Cardiac fibroblast (primary cell): ENCODE data around the gene KIAA1549.

Source experiments
- DNase-seq, 2 donors: peaks; one replicate each; pipeline versions ENCODE4 v3.0.0 to v3.0.0-alpha.2; 2010; ENCODE audit warnings: low read depth in 2 of 2
- H3K4me3 ChIP-seq, 2 donors: replicated peaks in 1 of 2; 1 replicate in 1 of 2; 2 replicates in 1 of 2; pipeline ENCODE4 v1.5.1; 2011; ENCODE audit warnings: low read depth in 2 of 2, low read length in 2 of 2, mild to moderate bottlenecking in 2 of 2, moderate library complexity in 1 of 2
- CTCF ChIP-seq: IDR thresholded peaks from one replicate; pipeline ENCODE4 v1.5.1; 2011; ENCODE audit warnings: low read depth, mild to moderate bottlenecking, low read length, inconsistent platforms

Gene KIAA1549

DNA sequence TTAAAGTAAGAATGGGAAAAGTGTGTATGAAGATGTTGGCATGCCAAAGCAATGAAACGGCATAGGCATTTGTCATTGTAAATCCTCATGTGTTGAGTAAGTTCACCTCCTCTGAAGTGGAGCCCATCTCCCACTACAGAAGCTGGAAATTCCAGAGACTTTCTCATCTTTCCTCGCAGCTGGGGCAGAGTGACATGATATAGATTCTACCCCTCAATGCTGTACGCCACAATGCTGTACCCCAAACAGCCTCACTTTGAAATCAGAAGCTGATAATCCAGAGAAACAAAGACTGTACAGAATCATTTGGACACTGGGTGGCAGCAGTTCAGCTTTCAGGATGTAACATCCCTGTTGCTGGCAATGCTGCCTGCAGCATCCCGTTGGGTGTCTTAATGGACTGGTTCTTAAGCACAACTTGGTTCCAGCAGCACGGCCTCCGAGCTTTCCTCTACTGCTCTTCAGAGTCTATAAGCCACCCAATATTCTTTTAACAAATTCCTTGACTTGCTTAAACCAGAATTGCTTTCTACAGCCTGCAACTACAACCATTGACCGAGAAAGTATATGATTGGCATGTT is 35.8 kb upstream of the KIAA1549 start:
- DNase-seq = peak; percentile 74 to 83
- no peak overlapping the region for H3K4me3 ChIP-seq
- TF ChIP-seq CTCF = peak; percentile 63

- no peak for TF ChIP-seq CTCF
- DNase-seq = no peak
- H3K4me3 ChIP-seq = no peak overlapping the region
These were observed 30.2 kb upstream of the KIAA1549 start for GRCh38 chr7:139011373-139011772.

DNA sequence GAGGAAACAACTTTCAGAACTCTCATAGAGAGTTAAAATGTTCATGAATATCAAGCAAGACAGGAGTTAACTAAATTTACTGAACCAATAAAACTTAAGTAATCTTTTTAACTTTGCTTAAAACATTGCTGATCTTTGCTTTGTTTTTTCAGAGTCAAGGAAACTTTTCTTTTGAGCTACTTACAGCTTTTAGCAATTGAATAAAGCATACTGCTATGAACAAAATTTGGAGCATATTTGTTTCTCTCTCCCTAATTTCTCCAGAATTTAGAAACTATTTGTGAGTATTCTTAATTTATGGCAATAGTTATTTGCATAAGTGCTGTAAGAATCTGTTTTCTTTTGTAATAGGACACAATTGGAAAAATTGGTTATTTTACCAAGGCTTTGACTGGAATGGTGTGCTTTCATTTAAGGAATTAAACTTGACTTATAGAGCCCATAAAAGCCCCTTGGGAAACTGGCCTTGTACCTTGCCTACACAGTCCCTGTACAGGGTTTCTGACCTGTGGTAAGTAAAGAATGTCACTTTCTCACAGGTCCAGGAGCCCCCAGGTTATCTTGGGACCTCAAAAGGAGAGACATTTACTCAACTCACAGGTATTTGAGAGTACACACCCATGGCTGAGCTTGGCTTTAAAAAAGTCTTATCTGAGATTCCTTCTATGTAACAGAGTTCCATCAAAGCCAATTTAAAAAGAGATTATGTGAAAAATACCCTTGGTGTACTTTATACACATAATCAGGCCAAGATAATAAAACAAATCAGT is 23.3 kb upstream of the KIAA1549 start:
- no peak for DNase-seq
- no peak overlapping the region for H3K4me3 ChIP-seq
- no peak for TF ChIP-seq CTCF

- DNase-seq = no peak
- no peak overlapping the region for H3K4me3 ChIP-seq
- no peak for TF ChIP-seq CTCF
These were observed 18.2 kb upstream of the KIAA1549 start for GRCh38 chr7:138999414-138999813.

- no peak overlapping the region for H3K4me3 ChIP-seq
- peak; percentile 7 to 12 for DNase-seq
- TF ChIP-seq CTCF = no peak
These were observed 10.9 kb upstream of the KIAA1549 start for GRCh38 chr7:138992052-138992531.

DNA sequence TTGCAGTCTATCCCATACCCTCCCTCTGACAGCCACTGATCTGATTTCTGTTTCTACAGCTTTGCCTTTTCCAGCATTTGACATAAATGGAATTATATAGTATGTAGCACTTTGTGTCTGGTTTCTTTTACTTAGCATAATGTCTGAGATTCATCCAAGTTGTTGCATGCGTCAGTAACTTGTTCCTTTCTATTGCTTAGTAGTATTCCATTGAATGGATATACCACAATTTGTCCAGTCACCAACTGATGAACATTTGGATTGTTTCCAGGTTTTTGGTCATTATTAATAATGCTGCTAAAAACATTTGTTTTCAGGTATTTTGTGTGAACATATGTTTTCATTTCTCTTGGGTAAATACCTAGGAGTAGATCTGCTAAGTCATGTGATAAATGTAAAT is 6.5 kb upstream of the KIAA1549 start:
- DNase-seq = no peak
- no peak for TF ChIP-seq CTCF
- no peak overlapping the region for H3K4me3 ChIP-seq
